DMS153 treated with DMSO at 0.1 percent for 48 hours (cell line): Measurements from ENCODE around the gene CRHR1.

Experiments used
- DNase-seq: peaks from one replicate; lab custom pipeline; 2025; ENCODE audit not compliant: unreplicated experiment; lab: John Stamatoyannopoulos, UW

CRHR1 gene

DNA sequence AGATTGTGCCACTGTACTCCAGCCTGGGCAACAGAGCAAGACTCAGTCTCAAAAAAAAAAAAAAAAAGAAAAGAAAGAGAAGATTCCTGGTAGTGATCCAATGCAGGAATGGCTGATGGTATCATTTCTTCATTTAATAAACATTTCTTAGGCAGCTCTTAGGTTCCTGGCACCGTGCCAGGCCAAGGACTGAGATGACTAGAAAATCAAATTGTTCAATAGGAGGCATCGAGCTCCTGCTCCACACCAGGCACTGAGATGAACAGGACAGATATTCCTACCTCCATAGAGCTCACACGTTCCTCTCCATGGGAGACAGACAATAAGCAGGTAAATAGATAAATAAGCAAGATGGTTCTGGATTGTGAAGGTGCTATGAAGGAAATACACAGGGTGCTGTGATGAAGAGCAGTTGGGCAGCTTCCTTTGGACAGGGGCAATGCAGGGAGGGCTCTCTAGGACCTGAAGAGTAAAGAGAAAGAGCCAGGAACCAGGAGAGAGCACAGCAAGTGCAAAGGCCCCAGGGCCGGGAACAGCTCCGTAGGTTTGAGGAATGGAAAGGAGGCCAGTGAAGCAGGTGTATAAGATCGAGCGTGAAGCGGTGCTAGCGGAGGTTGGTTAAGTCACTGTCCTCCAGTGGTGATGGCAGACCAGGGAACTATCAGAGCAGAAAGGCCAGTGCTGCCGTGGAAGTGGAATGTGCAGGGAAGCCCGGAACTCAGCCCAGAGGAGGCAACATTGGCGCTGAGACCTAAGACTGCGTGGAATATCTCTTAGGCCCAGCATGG lies 26.5 kb upstream of the CRHR1 start:
- DNase-seq: no peak

DNA sequence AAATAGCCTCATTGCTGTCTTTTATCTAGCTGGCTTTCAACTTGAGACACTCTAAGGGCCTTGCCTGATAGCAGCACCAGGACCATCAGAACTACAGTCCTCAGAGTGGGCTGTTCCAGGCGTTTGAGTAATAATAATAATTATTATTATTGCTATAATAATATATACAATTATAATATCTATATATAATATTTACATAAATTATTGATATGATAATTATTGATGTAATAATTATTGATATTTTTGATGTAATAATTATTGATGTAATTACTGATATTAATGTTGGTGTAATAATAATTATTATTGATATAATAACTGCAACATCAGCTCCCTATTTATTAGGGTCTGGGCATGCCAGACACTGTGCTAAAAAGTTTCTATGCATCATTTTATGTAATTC lies 25.6 kb upstream of the CRHR1 start:
- DNase-seq: no peak

DNA sequence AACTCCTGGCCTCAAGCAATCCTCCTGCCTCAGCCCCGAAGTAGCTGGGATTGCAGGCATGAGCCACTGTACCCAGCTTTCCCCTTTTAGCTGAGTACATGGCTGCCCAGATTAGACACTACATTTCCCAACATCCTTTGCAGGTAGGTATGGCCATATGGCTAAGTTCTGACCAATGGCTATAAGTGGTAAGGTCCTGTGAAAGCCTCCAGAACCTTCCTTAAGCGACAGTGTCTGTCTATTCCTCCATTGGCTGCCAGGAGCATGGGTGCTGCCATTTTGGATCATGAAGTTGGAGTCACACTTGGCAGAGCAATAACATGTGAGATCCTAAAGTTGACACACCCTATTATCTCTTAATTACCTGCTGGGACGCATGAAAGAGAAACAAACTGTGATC lies 24.4 kb upstream of the CRHR1 start:
- no peak for DNase-seq

DNA sequence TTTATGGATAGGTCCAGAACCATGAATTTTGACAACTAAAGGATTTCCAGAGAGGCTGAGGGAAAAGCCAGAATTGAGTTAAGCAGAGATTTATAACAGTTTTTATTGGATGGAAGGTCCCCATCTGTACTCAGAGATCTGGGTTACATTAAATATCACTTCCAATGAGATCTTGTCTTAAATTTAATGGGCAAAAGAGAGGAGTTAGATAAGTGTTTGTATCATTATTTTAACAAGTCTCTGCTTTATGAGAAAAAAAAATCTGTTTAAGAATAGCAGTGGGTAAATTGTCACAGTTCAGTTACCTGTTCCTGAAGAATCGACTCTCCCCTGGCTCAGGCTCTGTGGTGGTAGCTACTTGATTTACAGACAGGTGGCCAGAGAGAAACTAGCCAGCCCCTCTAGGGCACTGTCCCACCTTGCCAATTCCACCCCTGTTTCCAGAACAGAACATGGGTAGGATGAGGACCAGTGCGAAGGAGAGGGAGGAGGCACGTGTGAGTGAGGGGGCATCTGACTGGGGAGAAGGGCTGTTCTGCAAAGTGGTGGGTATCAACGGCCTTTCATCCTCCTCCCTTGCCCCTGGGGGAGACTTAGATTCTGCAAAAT lies 22.1 kb upstream of the CRHR1 start:
- no peak for DNase-seq

DNA sequence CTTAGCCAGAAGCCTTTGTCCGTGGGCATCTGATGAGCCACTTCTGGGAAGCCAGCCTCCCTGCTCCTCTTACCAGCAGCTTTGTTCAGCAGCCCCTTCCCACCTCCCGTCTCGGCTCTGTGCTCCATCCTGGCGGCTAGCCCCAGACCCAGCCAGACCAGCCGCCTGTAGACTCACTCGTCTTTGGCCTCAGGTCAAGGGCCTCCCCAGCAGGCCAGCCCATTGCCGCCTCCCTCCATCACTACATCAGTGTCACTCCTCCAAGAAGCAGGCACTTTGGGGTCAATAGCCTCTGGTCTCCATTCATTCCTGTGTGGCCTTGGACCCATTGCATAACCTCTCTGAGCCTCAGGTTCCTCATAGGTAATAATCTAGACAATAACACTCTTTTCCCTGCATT lies 20.9 kb upstream of the CRHR1 start:
- DNase-seq: no peak

DNA sequence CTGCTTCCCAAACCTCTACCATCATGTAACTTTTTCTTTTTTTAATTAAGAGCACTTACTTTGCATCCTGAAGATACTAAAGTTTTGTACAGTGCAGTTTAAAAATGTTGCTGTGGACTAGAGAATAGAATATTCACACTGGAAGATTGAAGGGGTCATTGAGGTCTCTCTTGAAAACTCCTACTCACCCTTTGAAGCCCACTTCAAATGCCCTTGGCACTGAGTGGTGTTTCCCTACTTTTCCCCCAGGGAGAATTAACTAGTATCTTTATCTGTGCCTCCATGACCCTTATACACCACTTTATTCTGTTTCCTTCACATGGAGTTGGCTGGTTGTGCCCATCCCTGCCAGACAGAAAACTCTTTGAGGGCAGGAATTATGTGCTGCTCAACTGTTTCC lies 19.6 kb upstream of the CRHR1 start:
- DNase-seq: no peak

DNA sequence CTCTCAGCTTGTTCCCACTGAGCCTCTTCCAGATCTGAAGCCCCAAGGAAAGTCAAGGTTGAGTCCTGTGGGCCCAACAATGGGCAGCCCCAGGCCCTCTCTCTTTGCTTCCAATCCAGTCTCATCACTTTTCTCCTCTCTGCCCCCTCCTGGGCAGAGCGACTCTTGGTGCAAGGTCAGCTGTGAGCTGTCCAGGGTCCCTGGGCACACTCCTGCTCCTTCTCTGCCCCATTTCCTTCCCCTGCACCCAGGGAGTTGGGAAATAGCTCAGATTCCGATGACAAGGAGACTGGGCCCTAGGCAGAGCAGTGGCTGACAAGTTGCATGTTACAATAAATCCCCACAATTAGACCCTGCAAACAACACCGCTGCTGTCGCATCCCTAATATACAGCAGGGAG lies 16.1 kb upstream of the CRHR1 start:
- DNase-seq: no peak

DNA sequence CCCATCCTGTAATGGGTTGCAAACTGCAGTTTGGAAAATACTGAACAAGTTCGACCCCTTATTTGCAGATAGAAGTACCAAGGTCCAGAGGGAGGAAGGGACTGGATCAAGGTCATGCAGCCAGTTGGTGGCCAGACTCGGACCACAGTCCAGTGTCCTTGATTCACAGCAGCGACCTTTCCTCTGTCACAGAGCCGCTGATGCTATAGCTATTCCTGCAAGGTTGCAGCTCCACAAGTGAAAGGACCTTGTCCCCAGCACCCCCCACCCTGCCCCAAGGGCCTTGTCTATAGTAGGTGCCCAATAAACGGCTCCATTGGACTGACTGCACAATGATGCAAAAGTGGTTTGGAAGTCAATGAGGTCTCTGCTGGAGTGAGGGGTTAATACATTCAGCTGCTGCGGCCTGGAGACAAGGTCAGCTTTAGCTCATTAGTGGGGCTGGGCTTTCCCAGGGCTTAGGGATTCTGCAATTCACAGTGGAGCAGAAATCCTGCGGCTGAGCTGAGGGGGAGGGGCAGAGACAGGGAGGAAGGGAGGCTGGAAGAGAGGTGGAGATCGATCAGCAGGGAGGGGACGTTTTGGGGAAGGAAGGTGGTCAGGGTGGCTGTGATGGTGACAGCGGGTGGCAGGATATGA lies 13.4 kb upstream of the CRHR1 start:
- DNase-seq: no peak

DNA sequence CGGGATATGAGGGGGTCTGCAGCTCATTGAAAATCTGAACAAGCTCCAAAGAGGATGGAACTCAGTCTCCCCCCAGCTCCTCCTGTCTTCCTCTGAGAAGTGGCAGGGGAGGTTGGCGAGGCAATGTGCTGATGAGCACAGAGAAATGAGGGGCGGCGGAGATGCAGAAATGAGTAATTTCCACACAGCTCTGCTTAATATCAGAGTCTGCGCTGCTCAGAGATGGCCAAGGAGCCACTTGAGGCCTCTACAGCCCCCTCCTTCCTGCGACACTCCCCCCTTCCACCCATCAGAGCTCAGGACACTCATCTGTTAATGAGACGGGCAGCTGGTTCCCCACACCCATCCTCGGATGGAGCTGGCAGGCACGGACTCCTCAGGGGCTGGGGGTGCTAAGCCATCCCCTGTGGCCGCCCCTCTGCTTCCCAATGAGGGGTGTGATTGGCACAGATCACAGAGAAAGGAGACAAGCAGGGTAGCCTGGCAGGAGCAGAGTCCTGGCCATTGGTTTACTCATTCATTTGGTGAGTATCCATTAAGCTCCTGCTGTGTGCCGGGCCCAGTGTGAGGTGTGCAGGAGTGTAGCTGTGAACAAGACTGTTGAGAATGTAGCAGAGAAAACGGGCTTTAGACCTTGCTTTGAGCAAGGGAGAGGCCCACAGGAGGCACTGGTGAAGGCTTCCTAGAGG lies 12.7 kb upstream of the CRHR1 start:
- no peak for DNase-seq

DNA sequence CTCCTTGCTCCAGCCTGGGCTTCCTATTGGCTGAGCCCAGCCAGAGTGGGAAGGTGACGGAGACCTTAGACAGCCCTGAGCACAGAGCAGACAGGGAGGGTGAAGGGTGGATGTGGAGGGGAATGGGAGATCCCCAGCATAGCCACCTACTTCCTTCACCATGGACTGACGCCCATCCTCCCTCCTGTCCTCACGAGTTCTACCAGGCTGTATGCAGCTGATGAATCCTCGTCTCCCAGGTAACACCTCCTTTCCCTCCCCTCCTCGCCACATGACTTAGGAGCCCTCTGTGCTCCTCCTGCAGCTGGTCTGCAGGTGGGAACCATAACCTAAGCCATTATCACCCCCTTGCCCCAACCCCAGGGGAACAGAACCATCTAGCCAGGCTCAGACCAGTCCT lies 9.0 kb upstream of the CRHR1 start:
- DNase-seq: peak; percentile 72

DNA sequence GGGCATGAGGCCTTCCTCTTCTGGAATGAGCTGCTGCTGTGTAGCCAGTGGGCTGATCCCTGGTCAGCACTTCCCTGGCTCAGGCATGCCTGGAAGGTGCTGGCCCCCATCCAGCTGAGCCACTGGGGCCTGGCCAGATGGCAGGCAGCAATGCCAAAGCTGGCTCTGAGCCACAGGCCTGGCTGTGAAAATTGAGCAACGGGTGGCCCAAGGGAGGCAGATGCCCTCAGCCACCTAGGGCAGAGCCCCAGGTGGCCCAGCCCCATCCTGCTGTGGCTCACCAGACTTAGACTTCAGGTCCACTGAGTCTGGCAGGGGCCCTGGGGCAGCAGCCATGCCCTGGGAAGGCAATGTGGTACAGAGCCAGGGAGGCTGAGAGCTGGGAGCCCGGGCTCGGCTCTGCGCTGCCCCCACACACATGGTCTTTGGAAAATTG lies 8.5 kb upstream of the CRHR1 start:
- DNase-seq: peak; percentile 72

DNA sequence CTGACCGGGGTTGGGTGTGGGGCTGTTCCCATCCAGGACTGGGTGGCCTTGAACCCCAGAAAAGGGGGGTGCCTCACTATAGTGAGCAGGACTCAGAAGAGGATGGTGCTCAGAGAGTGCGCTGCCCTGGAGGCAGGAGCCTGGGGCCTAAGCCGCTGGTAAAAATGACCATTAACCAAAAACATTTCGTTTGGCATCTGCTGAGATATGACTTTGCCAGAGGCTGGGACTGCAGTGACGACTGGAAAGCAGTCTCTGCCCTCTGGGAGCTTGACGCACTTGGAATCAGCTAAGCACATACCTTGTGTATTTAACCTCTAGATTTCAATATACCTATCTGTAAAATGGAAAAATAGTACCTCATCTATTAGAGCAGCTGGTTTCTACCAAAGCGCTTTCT lies 7.2 kb upstream of the CRHR1 start:
- no peak for DNase-seq

DNA sequence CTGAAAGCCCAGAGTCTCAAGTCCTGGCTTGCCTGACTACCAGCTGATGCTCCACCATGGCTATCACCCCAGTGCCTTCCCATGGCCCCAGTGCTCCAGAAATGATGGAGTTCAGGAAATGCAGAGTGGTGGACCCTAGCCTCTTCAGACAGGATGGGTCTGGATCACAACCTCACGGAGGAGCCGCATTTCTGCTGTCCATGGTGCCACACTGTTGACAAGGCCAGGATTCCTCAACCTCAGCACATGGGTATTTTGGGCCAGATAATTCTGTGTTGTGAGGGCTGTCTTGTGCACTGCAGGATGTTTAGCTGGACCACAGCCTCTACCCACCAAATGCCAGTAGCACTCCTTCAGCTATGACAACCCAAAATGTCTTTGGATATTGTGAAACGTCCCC lies 6.7 kb upstream of the CRHR1 start:
- no peak for DNase-seq

DNA sequence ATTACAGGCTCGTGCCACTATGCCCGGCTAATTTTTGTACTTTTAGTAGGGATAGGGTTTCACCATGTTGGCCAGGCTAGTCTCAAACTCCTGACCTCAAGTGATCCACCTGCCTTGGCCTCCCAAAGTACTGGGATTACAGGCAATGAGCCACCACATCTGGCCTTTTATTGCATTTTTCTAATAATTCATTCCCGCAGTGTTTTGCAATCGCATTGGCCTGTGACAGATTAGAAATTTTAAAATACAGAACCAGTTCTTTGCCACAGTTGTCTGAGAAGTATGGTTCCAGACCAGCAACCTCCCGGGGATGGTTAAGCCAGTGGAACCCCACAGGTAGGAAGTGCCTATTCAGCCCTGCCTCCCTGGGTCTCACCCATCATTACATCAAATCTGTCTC lies 3.2 kb upstream of the CRHR1 start:
- no peak for DNase-seq

DNA sequence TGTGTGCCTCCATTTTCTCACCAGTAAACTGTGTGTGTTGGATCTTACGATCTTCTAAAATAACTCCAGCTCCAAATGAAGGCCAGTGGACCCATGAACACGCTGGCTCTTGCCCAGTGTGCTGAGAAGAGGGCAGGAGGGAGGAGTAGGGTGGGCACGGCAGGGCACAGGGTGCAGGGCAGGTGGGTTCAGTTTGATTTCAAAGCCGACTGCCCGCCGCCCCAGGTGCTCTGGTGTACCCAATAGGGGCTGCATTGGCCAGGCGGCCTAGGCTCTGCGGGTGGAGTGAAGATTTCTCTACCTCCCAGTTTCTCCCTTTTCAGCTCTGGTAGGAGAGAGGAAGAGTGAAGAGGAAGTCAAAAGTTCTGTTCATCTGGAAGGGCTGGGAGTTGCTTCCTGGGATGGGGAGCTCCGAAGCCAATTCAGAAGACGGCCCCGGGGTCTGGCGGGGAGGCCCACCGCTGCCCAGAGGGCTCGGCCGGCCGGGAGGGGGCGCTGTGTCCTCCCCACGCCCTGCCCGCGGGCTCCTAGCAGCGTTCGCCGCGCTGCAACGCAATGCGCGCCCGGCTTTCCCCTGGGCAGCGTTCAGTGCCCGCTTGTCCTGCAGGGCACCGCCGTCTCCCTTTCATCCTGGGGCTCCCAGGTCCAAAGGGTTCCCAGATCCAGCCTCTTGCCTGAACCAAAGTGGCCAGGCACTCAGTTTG lies 1.1 kb upstream of the CRHR1 start:
- DNase-seq: peak; percentile 33

DNA sequence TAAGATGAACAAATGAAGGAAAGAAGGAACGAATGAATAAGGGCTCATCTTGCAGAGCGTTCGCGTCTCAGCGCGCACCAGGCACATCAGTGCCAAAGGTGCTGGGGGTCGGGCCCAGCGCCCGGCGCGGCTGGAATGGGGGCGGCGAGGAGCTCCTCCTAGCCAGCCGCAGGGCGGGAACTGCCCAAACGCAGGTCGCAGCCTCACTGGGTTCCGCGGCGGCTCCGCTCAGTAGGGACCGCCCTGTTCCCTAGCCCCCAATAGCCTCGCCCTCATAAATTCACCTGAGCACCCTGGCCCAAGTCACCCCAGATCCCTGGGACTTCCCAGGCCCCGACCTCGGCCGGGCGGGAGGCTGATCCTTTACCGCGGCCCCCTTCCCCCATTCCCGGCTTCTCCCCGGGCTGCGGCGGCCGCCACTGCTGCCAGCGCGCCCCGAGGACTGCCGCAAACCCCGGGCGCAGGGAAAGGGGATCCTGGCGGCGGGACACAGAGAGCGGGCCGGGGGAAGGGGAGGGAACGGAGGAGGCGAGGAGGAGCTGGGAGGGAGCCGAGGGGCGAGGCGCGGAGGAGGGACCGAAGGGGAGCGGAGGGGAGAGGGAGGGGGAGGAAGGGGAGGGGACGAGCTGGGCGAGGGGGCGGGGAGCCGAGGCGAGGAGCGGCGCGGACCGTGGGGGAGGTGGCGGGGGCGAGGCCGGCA lies 377 bp upstream of the CRHR1 start:
- DNase-seq: peak; percentile 31

DNA sequence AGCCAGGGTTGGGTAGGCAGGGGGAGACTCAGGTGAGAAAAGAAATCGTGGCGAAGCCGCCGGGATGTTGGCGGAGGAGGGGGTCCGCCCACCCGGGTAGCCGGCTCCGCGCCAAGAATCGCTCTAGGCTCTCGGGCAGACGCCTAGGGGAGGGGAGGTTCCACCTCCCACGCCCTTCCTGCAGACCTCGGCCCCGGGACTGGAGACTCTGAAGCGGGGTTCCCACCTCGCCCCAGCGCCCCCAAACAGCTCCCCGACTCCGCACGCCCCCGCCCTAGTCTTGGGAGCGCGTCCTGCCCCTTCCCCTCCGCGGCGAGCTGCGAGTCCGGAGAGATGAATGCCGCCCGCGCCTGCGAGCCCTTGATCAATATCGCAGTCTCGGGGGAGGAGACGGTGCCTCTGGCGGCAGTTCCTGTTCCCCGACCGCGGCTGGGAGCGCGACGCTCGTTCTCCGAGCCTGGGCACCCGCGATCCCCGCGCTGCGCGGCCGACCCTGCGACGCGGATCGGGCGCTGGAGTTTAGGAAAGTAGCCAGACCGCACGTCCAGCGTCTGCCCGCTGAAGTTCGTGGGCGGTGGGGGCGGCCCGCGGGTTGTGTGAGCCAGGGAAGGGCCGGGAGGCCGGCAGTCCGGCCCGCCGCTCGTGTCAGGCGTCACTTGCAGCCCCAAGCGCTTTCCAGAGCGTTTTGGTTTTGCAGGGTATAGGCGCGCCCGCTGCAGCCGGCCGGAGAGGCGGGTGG lies 790 bp downstream of the CRHR1 start:
- peak; percentile 41 for DNase-seq

DNA sequence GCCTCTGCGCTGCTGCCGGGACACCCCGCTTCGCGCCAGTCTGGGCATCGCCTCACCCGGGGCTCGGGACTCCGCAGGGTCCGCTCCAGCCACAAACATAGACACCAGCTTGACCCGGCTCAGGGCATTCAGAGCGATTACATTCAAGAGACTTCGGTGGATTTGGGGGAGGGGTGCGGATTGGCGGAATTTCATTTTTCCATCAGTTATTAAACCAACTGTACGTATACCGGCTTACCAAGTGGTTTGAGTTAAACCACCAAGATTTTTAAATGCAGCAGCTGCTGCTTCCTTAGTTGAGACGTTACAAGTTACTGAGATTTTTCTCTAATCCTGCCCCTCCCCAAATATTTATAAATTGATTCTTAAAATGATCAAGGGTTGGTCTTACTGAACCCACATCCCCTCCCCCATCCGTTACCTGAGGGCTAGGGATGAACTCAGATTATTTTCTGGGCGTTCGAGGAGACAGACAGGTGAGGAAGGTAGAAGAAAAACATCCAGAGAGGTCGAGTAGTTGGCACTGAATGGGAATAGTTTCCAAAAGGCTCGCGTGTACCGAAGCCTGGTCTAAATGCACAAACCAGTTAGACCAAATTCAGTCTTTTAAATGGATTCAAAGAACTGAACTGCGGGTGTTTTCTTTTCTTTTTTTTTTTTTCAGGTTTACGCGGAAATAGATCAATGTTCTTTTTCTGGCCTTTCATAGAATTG lies 1.5 kb downstream of the CRHR1 start:
- no peak for DNase-seq

DNA sequence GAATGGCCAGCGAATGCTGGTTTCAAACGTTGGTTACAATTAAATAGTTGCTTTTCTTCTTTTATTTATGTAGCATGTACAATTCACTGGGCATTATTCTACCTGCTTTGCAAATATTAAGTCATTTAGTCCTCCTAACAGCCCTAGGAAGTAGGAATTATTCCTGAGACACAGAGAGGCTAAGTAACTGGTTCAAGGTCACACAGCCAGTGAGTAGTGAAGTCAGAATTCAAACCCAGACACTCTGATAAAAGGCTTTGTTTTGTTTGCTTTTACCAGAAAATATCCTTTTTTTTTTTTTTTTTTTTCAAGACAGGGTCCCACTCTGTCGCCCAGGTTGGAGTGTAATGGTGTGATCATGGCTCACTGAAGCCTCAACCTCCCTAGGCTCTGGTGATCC lies 2.2 kb downstream of the CRHR1 start:
- DNase-seq: no peak
